HTR-8/SVneo (cell line): ENCODE results near the gene MCC.
"Not testable (repeated sequence)": the region's sequence is repeated elsewhere in the genome, so short reads cannot be mapped to it uniquely, and the experiment has no call there.

Source experiments
- DNase-seq: peaks from one replicate; pipeline ENCODE4 v3.0.0; 2011; ENCODE audit warnings: low spot score, mixed read lengths; ENCODE audit not compliant: insufficient read length
- FAIRE-seq: peaks from 2 replicates; lab custom pipeline; 2011; peaks lifted over from hg19 to GRCh38; lab: Jason Lieb, UNC

The MCC gene

DNA sequence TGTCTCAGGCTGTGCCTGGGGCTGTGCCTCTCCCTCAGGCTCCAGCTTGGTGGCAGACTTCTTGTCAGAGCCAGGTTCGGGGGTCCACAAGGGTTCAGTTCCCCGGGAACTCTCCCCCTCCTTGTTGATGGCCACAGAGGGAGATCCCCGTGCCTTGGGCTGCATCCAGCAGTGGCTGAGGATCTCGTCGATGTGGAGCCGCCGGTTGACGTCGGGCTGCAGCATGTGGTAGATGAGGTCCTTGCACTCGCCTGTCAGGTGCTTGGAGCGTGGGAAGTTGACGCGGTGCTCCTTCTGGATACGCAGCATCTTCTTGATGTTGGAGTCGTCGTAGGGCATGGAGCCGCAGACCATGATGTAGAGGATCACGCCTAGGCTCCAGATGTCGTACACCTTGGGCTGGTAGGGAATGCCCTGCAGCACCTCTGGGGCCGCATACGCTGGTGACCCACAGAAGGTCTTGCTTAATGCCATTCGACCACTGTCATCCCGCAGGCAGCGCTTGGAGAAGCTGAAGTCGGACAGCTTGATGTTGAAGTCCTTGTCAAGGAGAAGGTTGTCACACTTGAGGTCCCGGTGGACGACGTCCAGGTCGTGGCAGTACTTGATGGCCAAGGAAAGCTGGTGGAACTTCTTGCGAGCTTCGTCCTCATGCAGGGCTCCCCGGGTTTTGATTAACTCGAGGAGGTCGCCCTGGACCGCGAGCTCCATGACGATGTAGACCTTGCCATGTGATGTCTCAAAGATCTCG is 54.2 kb downstream of the MCC start:
- DNase-seq, result no peak
- no peak for FAIRE-seq

DNA sequence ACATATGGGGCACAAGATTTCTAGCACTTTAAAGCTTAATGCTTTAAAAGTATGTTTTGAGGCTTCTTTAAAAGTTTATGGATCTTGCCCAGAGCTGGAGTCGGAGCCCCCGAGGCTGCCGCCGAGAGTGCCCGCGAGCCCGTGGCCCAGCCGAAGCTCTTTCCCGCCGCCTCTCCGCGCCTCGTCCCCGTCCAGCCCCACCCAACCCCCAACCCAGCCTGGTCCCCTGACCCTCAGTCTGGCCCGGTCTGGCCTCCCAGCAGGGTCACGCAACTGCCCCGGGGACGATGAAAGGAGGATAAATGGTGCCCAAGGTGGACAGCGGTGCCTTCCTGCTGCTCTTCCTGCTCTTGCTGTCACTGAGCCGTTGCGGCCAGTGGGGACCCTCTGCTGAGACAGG is 55.2 kb downstream of the MCC start:
- DNase-seq, result no peak
- no peak for FAIRE-seq

DNA sequence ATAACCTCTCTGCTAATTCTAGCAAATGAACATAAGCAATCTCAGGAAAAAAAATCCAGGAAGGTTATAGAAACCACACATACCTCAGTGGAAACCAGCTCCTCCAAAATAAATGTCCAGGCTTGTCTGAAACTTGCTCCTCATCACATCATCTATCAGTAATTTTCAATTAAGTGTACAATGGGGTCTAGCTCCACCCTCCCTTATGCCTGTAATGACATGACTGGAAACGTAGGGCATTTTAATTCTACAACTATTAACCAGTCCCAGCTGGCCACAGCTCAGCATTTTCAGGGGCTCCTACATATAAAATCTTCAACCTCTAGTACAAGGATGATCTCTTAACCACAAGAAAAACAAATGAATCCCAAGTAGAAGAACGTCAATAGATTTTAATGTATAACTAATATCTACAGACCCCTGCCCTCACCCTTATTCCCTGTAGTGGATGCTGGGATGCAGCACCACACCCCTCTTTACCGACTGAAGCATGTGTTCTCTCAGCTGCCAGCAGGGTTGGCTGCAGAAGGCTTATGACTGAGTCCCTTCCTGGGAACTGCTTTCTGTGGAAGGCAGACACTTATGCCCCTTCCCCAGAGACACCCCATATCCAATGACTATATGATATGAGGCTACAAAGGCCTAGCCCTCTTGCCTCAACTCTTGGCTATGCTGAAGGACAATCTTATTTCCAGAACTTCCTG is 60.2 kb downstream of the MCC start:
- DNase-seq, result no peak
- no peak for FAIRE-seq

DNA sequence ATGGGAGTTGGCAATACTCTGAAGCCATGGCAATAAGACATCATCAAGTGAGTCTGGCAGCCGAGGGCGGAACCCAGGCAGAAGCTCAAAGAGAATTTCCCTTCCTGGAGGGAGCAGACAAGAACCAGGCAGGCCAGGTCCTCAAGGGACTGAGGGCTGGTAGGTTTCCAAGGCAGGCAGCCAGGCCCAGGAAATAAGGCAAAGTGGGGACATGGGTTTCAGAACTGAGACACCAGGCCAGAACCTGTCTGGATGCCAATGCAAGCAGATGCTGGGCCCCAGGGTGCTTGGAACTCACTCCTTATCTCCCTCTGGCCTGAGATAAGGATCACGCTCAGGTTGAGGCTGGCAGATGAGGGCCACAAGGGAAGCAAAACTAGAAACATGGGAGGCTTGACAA is 62.3 kb downstream of the MCC start:
- DNase-seq (no peak), FAIRE-seq (no peak)

DNA sequence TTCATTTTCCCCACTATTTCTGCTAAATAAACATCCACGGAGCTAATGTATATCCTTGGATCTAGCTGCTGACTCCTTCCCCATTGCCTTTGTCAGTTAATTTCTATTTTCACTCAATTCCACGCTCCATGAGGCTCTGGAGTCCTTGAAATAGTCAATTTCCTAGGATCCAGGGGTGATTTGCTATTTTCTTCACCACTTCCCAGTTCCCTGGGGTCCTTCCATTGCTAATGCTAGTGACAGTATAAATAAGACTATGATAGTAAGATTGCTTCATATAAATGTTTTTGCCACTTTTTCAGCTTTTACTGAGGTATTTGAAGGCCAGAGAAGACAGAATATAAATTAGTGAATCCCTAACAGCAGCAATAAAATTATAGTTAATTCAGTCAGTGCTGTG is 66.6 kb downstream of the MCC start:
- DNase-seq (no peak), FAIRE-seq (no peak)

DNA sequence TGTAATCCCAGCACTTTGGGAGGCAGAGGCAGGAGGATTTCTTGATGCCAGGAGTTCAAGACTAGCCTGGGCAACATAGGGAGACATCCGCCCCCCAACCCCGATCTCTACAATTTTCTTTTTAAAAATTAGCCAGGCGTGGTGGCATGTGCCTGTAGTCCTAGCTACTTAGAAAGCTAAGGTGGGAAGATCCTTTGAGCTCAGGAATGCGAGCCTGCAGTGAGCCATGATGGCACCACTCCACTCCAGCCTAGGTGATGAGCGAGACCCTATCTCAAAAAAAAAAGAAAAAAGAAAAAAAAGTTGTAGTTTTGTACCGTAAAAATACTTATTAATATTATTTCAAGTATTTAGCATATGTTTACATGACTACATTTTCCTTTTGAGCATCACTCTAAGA is 82.7 kb downstream of the MCC start:
- DNase-seq (no peak), FAIRE-seq (no peak)

DNA sequence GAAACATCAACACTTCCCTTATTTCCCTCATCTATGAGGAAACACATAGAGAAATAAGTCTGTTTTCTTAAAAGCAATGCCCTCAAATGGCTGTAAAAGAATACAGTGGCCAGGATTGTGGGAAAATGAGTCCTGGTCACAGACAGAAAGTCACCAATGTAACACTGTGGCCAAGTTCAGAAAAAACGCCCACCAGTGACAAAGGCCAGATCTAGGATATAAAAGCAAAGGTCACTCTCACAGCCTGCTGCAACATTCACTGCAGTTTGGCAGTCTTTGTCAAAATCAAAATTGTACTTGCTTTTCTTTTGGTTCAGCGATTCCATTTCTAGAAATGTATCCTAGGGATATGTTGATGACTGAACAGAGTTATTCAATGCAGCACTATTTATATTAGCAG is 84.0 kb downstream of the MCC start:
- DNase-seq (no peak), FAIRE-seq (no peak)

DNA sequence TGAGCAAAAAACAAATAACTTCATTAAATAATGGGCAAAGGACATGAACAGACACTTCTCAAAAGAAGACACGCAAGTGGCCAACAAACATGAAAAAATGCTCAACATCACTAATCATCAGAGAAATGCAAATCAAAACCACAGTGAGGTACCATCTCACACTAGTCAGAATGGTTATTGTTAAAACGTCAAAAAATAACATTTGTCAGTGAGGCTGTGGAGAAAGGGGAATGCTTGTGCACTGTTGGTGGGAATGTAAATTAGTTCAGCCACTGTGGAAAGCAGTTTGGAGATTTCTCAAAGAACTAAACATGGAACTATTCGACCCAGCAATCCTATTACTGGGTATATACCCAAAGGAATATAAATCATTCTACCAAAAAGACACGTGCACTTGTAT is 90.3 kb downstream of the MCC start:
- not testable (repeated sequence) for DNase-seq, FAIRE-seq

DNA sequence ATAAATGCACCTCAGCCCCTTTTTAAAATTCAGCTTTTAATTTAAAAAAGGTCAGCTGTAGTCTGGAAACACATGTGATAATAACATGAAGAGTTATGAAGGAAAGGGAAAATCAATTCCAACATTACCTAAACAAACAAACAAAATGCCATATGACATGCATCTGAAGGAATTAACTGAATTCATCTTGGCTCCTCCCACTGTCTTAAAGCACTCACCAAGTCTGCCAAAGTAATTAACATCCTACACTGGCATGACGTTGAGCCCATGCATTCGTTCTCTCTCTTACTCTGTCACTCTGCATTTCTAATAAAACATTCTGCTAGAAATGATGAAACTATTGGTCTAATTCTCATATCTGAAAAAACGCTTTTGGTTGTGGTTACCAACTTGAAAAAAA is 91.2 kb downstream of the MCC start:
- FAIRE-seq, result no peak
- DNase-seq, result no peak

DNA sequence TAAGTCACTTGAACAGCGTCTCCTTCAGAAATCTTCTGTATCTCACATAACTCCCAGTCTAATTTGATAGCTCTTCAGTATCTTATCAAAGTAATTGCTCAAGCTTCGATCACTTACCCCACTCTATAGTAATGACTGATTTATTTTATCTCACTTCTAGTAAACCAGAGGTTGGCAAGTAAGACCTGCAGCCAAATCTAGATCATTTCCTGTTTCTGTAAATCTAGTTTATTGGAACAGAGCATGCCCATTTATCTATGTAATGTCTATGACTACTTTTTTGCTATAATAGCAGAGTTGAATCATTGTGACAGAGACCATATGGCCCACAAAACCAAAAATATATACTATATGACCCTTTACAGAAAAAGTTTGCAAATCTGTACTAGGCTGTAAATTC is 93.6 kb downstream of the MCC start:
- no peak for DNase-seq
- no peak for FAIRE-seq

DNA sequence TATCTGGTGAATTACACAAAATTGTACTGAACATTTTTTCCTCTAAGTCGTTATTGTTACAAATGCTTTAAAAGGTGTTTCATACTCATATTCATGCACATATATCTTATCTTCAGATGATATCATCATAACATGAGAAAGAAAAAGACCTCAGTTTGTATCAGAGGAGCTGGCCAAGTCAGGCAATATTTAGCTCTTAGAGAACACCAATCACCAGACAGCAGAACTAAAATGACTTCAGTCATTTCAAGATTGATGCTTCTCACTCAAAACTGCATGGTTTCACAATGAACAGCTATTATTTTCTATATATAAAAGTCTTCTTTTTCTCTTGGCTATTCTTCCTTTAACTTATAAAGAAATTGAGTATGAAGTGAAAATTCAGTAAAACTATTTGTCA is 98.0 kb downstream of the MCC start:
- no peak for FAIRE-seq
- DNase-seq, result no peak

DNA sequence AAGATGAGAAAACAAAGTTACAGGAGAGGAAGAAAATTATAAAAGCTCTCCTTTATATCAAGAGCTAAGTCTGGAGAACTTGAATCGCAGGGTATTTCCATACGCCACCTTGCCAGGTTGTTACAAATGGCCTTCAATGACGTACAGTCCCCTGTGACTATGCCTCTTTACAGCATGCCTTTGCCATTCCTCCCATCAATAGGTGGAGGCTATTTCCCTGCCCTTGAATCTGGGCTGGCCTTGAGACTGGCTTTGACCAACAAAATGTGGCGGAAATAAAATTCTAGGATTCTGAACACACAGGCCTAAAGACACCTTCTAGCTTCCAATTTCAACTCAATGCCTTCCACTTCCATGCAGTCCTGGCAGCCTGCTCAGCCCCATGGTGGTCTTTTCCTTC is 99.1 kb downstream of the MCC start:
- FAIRE-seq (no peak), DNase-seq (no peak)

DNA sequence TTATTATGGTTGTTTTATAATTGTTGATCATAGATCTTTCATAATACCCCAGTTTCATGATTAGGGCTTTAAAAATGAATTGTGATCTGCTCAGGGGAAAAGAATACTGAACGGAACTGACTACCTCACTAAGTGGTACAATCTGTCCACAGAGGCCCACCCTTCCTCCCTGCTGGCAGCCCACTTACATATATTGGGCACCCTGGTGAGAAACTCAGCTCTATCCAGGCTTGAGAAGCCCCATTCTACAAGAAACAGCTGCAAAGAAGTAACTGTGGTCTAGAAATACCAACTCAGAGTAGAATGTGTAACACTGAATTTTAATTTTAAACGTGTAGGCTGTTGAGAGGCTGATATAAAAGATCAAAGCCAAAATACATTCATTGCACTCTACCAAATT is 100.4 kb downstream of the MCC start:
- FAIRE-seq, result no peak
- no peak for DNase-seq

DNA sequence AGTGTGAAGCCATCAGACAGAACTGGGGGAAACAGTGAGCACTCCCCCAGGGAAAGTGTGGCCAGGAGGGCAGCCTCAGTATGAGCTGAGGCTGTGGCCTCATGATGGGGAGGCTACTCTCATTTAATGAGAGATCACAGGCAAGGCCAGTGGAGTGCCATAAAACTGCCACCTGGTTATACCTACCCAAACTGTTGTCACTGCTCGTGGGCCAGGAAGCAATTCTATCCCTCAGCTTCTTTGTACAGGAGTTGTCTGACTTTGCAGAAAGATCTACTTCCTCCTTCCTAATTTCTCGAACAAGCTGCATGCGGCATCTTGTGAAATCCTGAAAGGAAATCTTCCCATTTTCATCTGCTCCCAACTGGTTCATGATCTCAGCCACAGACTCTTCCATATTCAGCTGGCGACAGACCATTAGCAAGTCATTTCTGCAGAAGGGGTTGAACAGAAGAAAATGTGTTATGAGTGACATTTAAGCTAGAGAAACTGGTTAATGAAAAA is 103.4 kb downstream of the MCC start:
- FAIRE-seq (no peak), DNase-seq (no peak)

DNA sequence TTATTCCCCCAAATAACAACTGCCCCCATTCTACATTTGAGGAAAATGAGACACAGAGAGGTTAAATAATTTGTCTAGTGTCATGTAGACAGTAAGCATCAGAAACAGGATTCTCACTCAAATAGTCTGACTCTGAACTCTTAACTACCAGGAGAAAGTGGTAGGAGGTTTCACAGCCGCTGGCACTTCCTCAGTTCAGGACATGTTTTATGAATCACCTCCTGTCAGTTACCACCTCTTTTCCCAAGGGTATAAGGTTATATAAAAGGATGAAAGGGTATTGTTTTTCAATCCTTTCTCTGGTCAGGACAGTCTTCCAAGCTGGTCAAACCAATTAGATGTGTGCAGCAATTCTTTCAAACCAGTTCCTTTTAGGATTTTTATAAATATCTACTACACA is 105.5 kb downstream of the MCC start:
- no peak for FAIRE-seq
- no peak for DNase-seq

DNA sequence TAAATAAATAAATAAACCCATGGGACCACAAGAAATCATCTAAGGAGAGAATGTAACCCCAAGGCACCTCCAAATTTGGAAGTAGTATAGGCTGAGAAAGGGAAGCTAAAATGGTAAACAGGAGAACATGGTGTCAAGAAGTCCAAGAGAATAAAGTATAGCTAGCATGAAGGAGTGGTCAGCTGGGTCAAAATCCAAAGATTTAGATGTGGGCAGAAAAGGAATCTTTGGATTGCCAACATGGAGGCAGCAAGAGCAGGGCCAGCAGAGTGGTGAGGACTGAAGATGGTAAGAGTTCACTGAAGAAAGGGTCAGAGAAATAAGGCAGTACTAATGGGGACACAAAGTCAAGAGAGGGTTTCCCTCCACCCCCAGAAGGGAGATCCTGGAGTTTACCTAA is 106.5 kb downstream of the MCC start:
- FAIRE-seq, result no peak
- no peak for DNase-seq

DNA sequence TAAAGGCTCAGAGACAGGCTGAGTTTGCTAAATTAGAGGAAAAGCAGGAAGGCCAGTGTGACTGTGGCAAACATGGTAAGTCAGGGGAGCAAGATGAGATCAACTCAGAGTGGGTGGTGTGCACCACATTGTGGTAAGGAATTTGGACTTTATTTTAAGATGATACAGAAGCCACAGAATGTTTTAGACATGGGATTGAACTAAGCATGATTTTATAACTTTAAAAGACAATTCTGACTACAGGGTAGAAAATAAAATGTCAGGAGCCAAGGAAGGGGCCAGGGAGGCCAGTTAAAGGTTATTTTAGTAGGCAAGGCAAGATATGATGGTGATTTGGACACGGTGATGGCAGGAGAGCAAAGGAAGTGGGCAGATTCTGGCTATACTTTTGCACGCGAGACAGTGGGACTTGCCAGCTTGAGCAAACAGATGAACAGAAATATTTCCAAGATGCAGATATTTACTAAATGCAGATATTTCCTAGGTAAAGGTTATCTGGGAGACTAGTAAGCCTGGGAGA is 107.4 kb downstream of the MCC start:
- FAIRE-seq, result no peak
- DNase-seq, result no peak

DNA sequence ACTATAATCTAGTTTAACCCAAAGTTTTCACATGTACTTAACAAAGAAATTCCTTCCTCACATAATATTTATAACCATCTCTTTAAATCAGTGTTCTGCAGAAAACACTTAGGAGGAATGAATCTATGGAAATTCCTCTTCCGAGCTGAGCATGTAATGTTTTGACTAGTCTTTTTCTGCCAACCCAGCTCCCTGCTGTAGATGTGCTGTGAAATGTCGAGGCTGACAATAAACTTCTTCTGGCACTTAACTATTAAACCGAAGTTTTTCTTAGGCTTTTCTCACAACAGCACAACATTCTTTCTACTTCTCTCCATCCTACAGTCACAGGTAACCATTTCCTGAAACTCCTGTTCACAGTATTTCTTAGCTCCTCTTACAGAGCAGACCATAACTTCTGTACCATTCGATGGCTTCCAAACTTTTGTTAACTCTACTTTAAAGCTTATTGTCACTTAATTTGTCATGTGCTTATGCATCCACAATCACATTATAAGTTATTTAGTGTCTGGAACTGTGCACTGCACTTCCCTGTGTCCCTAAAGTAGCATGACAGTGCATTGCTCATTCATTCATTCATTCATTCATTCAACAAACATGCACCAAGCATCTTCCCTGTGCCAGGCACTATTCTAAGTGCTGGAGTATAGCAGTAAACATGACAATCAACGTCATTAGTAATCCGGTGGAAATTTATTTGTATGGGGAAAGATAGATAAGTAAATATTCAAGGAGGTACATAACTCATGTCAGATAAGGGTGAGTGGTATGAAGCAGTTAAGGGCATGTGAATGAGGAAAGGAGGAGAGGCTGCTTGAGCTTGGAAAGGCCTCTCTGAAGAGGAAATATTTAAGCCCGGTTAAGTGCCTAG is 108.1 kb downstream of the MCC start:
- FAIRE-seq (no peak), DNase-seq (no peak)

DNA sequence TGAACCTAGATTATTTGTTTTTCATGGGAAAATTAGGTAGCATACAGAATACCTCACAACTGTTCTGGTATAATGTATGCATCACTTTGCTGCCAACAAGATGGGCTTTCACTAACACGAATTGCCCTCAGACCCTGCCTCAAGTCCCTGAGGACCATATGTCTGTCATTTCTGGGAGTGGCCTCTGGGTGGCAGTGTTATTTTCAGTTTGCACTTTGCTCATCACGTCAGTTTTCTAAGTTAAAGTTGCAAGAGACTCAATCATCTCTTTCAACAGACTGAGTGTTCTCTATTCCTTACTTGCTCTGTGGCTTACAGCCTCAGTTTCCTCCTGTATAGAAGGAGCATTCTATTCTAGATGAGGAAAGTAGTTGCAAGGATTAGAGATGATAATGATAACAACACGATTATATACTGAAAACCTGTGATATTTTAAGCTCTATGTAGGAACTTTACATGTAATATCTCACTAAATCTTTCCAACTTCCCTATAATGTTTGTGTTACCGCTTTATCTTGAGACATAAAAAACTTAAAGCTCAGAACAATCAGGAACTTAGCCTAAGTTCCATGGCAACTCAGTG is 109.2 kb downstream of the MCC start:
- DNase-seq (peak; percentile 60), FAIRE-seq (no peak)

DNA sequence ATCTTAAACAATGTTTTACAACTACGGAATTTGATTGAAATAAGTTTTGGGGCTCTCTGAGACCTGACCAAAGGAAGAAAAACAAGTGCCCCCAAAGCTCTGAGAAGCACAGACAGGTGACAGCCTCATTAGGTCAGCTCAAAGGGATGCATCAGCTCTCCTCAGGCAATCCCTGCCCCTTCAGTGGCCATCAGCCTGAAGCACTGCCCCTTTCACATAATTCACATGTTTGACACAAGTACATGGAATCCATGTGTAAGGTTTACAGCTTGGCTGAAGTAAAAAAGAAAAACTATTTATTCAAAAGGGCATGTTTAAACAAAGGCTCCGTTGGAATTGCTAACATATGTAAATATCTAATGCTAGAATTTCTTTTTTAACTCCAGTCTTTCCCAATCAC is 109.7 kb downstream of the MCC start:
- no peak for DNase-seq
- FAIRE-seq, result no peak
